Central memory CD8-positive, alpha-beta T cell (primary cell): ENCODE results near the gene ADAM8.

Experiments used
- ATAC-seq: fragments of 150-1000 bp; cut with Tn5 transposase; replicated peaks from 2 replicates; pipeline ENCODE4 v1.10.0; 2022; ENCODE audit warnings: mild to moderate bottlenecking, moderate FRiP score, moderate number of reproducible peaks; ENCODE audit not compliant: poor library complexity, severe bottlenecking; ENCODE audit errors: extremely low read depth
- DNase-seq, 2 donors: peaks; one replicate each; pipeline ENCODE4 v3.0.0; 2021; ENCODE audit warnings: low spot score in 2 of 2
- H3K27ac Mint-ChIP-seq: one replicate; pipeline ENCODE4 v1.8.0; 2022; ENCODE audit warnings: low read depth, mild to moderate bottlenecking, moderate library complexity, mixed read lengths
- H3K27me3 Mint-ChIP-seq: one replicate; pipeline ENCODE4 v1.8.0; 2022; ENCODE audit warnings: mixed read lengths
- H3K36me3 Mint-ChIP-seq: one replicate; pipeline ENCODE4 v1.8.0; 2022; ENCODE audit warnings: mild to moderate bottlenecking, moderate library complexity, mixed read lengths; ENCODE audit not compliant: insufficient read depth
- H3K4me1 Mint-ChIP-seq: one replicate; pipeline ENCODE4 v1.8.0; 2022; ENCODE audit warnings: mixed read lengths
- H3K4me3 Mint-ChIP-seq: one replicate; pipeline ENCODE4 v1.8.0; 2022; ENCODE audit warnings: mild to moderate bottlenecking, moderate library complexity, mixed read lengths
- H3K9me3 Mint-ChIP-seq: one replicate; pipeline ENCODE4 v1.8.0; 2022; ENCODE audit warnings: mixed read lengths

Gene ADAM8

DNA sequence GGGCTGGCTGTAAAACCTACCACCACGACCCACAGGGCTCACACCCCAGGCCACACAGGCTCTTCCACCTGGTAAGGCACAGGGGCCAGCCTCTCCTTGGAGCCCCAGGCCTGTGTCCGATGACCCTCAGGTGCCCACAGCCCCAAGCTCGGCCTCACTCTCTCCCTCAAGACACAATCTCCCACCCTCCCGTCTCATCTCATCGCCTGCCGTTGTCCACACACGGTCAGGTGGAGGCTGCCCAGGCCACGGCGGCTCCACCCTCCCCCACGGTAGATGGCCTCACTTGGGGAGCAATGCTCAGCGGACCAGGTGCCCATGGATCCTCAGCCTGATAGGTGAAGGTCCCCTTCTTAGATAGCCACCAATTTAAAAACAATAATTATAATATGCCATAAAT is 55.3 kb downstream of the ADAM8 start:
- Mint-ChIP-seq H3K36me3 (no peaks in the 10 kb centered on the region), H3K9me3 (no peaks in the 10 kb centered on the region), H3K4me3 (no peak overlapping the region), H3K27me3 (peaks cover 21% of the 10 kb centered on the region), H3K4me1 (no peaks in the 10 kb centered on the region), H3K27ac (no peak overlapping the region)
- DNase-seq (no peak), ATAC-seq (no peak)

DNA sequence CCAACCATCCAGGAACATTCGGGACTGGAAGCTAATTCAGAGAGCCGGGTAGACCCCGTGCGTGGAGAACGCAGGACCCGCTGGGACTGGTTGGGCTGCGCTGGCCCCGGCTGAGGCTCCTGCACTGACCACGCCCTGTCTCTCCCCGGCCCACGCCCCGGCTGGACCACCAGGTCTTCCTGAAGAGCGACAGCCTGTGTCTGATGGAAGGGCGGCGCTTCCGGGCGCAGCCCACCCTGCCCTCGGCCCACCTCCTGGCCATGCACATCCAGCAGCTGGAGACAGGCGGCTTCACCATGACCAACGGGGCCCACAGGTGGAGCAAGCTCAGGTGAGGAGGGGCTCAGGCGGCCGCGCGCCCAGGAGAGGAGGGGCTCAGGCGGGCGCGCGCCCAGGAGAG is 56.9 kb downstream of the ADAM8 start:
- no peaks in the 10 kb centered on the region for H3K4me1 Mint-ChIP-seq
- no peak overlapping the region for H3K27ac Mint-ChIP-seq
- no peak overlapping the region for H3K4me3 Mint-ChIP-seq
- no peaks in the 10 kb centered on the region for H3K36me3 Mint-ChIP-seq
- no peak for DNase-seq
- H3K27me3 Mint-ChIP-seq: peaks cover 10% of the 10 kb centered on the region
- ATAC-seq: no peak
- H3K9me3 Mint-ChIP-seq: no peaks in the 10 kb centered on the region

GRCh38 chr10:133218891-133219290 is 57.8 kb downstream of the ADAM8 start:
- H3K9me3 Mint-ChIP-seq: no peaks in the 10 kb centered on the region
- no peak overlapping the region for H3K27ac Mint-ChIP-seq
- no peaks in the 10 kb centered on the region for H3K36me3 Mint-ChIP-seq
- no peak for DNase-seq
- no peaks in the 10 kb centered on the region for H3K4me1 Mint-ChIP-seq
- ATAC-seq: no peak
- H3K27me3 Mint-ChIP-seq: peaks cover 10% of the 10 kb centered on the region
- no peak overlapping the region for H3K4me3 Mint-ChIP-seq

- Mint-ChIP-seq H3K9me3 (no peaks in the 10 kb centered on the region), H3K36me3 (no peaks in the 10 kb centered on the region), H3K4me3 (no peak overlapping the region), H3K4me1 (no peaks in the 10 kb centered on the region), H3K27ac (no peak overlapping the region), H3K27me3 (peaks cover 10% of the 10 kb centered on the region)
- ATAC-seq (no peak), DNase-seq (no peak)
These were observed 58.7 kb downstream of the ADAM8 start for GRCh38 chr10:133217800-133218589.

- Mint-ChIP-seq H3K9me3 (no peaks in the 10 kb centered on the region), H3K36me3 (no peaks in the 10 kb centered on the region), H3K4me1 (no peaks in the 10 kb centered on the region), H3K27ac (no peak overlapping the region), H3K27me3 (peaks cover 10% of the 10 kb centered on the region), H3K4me3 (no peak overlapping the region)
- ATAC-seq (no peak), DNase-seq (no peak)
These were observed 59.9 kb downstream of the ADAM8 start for GRCh38 chr10:133216776-133217175.

- Mint-ChIP-seq H3K4me1 (no peaks in the 10 kb centered on the region), H3K9me3 (no peaks in the 10 kb centered on the region), H3K27me3 (no peaks in the 10 kb centered on the region), H3K4me3 (no peak overlapping the region), H3K27ac (no peak overlapping the region), H3K36me3 (no peaks in the 10 kb centered on the region)
- DNase-seq (no peak), ATAC-seq (no peak)
These were observed 61.1 kb downstream of the ADAM8 start for GRCh38 chr10:133215586-133215985.

- Mint-ChIP-seq H3K9me3 (no peaks in the 10 kb centered on the region), H3K4me1 (no peaks in the 10 kb centered on the region), H3K27ac (no peak overlapping the region), H3K4me3 (no peak overlapping the region), H3K27me3 (no peaks in the 10 kb centered on the region), H3K36me3 (no peaks in the 10 kb centered on the region)
- DNase-seq (no peak), ATAC-seq (no peak)
These were observed 61.9 kb downstream of the ADAM8 start for GRCh38 chr10:133214468-133215410.

DNA sequence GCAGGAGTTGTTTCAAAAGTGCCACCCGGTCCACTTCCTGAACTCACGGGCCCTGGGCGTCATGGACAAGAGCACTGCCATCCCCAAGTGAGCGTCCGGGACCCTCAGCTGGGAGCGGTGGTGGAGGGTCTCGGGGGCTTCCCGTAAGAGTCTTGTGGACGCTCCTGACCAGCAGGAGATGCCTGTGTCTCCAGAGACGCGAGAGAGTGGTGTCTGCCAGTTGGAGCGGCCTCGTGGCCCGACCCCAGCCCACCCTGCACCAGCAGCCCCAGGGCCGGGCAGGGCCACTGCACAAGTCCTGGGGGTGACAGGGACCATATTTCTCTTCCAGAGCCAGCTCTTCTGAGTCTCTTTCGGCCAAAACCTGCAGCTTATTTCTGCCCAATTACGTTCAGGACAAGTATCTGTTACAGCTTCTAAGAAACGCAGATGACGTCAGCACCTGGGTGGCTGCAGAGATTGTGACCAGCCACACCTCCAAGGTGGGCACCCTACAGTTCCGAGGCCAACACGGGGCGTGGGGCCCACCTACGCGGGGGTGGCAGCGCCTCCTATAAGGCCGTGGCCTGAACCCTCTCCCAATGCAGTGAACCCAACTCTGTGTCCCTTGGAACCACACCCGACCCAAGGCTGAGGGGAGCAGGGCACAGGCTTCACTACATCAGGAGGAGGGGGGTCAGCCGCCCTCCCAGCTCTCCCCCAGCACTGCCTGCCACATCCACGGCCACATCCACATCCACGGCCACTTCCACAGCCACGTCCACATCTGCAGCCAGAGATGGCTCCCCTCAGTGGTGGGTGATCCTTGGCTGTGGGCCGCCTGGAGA is 62.8 kb downstream of the ADAM8 start:
- no peak for DNase-seq
- Mint-ChIP-seq H3K27ac (no peak overlapping the region), H3K27me3 (no peaks in the 10 kb centered on the region), H3K4me1 (no peaks in the 10 kb centered on the region), H3K36me3 (no peaks in the 10 kb centered on the region), H3K9me3 (no peaks in the 10 kb centered on the region), H3K4me3 (no peak overlapping the region)
- no peak for ATAC-seq

GRCh38 chr10:133212853-133213494 is 63.7 kb downstream of the ADAM8 start:
- H3K9me3 Mint-ChIP-seq: no peaks in the 10 kb centered on the region
- no peaks in the 10 kb centered on the region for H3K27me3 Mint-ChIP-seq
- H3K4me3 Mint-ChIP-seq: no peak overlapping the region
- H3K36me3 Mint-ChIP-seq: no peaks in the 10 kb centered on the region
- no peak for DNase-seq
- H3K4me1 Mint-ChIP-seq: no peaks in the 10 kb centered on the region
- no peak overlapping the region for H3K27ac Mint-ChIP-seq
- no peak for ATAC-seq
